SK-N-MC (cell line): Measurements from ENCODE around the gene CYP3A4.
"Not testable (repeated sequence)": the region's sequence is repeated elsewhere in the genome, so short reads cannot be mapped to it uniquely, and the experiment has no call there.

ENCODE experiments used
- EZH2 ChIP-seq: fragments of 200-600 bp; sonication (generic); IDR thresholded peaks from one replicate; pipeline ENCODE4 v1.6.1; 2017; ENCODE audit warnings: antibody characterized with exemption
- POLR2AphosphoS5 ChIP-seq: IDR thresholded peaks from 2 replicates; pipeline ENCODE4 v1.6.1; 2012; ENCODE audit warnings: mild to moderate bottlenecking, low read depth, low read length, borderline replicate concordance

DNA sequence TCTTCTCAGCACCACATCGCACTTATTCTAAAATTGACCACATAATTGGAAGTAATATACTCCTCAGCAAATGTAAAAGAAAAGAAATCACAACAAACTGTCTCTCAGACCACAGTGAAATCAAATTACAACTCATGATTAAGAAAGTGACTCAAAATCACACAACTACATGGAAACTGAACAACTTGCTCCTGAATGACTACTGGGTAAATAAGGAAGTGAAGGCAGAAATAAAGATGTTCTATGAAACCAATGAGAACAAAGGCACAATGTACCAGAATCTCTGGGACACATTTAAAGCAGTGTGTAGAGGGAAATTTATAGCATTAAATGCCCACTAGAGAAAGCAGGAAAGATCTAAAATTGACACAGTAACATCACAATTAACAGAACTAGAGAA lies 10.6 kb downstream of the CYP3A4 start:
- TF ChIP-seq POLR2AphosphoS5, EZH2: not testable (repeated sequence)
